Astrocyte of the cerebellum (primary cell): Measurements from ENCODE around the gene PSAPL1.

Source experiments
- DNase-seq: peaks from one replicate; pipeline ENCODE4 v3.0.0-alpha.2; 2011; ENCODE audit warnings: low read depth
- H3K4me3 ChIP-seq: 2 replicates; pipeline ENCODE4 v1.5.1; 2011; ENCODE audit warnings: mild to moderate bottlenecking, low read depth, low read length, moderate library complexity
- CTCF ChIP-seq: IDR thresholded peaks from 2 replicates; pipeline ENCODE4 v1.5.1; 2012; ENCODE audit warnings: low read length, low read depth, moderate library complexity, mild to moderate bottlenecking; ENCODE audit errors: missing control alignments
- in situ Hi-C: cut with HindIII; loops from 2 replicates; pipeline ENCODE4 v1.10.0; 2017; ENCODE audit warnings: low sequenced_read_pairs

PSAPL1 gene

DNA sequence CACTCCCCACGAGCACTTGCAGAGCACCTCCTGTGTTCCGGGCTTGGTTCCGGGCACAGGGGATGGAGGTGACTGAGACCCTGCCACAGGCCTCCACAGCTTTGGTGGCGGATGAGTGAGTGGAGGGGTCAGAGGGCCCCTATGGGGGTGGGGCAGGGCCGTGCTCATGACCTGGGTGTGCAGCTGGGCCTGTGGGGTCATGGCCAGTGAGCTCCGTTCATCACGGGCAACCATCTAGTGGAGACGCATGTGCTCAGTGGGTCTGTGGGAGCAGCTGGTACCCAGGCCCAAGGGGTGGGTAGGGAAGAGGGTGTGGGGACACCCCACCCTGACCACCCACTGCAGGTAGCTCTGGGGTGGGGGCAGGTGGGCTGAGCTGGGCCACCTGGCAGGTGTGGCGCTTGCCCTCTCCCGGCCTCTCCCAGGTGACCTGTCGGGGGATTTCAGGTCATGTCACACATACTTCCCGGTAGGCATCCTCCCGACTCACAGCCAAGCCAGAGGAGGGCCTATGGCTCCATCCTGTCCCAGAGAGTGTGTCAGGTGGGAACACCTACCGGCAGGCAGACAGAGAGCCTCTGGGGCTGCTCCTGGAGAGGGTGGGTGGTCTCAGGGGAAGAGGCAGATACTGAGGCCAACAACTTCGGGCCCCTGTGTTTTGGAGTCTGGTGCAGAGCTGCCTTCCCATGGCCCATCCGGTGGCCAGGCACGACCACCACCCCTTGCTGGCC is 3.6 kb downstream of the PSAPL1 start:
- no peak for DNase-seq
- no peak for TF ChIP-seq CTCF
- no peak overlapping the region for H3K4me3 ChIP-seq
- in situ Hi-C loops: no loop called here

DNA sequence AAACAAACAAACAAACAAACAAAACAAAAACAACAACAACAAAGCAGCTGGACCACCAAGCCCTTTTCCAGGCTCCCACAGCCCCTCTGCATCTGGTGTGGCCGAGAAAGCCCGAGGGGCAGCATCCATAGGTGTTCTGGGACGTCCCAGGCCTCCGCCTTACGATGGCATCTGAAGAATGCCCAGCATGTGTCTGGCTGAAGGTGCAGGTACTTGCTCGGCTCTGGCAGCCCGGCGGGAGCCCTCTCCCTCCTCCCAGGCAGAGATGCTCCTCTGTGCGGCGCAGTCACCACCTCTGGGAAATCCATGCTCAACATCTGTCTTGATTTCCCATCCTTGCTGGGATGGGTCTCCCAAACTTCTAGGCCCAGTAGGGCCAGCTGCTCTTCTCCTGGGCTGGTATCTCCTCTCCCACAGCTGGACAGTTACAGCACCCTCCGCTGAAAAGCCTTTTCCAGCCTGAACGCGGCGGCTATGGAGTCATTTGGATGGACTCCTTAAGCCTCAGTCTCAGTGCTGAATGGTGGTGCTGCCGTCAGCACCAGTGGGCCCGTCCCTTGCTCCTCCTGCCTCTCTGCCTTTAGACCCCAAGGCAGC is 4.3 kb downstream of the PSAPL1 start:
- no peak for TF ChIP-seq CTCF
- in situ Hi-C loops: no loop called here
- no peak overlapping the region for H3K4me3 ChIP-seq
- no peak for DNase-seq

- H3K4me3 ChIP-seq: no peak overlapping the region
- in situ Hi-C loops: no loop called here
- no peak for TF ChIP-seq CTCF
- DNase-seq: no peak
Measured at GRCh38 chr4:7429601-7430078, 5.1 kb downstream of the PSAPL1 start.

DNA sequence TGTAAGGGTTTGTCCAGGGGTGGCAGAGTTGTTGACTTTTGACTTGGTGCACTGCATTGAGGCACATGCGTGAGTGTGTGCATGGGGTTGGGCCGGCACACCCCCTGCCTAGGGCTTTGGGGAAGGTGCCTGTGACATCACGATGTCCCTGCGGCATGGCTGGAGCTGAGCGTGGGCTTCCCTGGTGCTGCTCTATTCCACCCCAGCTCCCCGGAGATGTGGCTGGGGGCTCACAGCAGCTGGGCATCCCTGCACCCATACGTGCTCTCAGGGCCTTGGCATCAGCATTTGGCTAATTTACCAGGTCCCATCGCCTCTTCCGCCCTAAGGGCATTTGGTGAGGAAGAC is 5.7 kb downstream of the PSAPL1 start:
- in situ Hi-C loops: no loop called here
- H3K4me3 ChIP-seq: no peak overlapping the region
- no peak for TF ChIP-seq CTCF
- no peak for DNase-seq

DNA sequence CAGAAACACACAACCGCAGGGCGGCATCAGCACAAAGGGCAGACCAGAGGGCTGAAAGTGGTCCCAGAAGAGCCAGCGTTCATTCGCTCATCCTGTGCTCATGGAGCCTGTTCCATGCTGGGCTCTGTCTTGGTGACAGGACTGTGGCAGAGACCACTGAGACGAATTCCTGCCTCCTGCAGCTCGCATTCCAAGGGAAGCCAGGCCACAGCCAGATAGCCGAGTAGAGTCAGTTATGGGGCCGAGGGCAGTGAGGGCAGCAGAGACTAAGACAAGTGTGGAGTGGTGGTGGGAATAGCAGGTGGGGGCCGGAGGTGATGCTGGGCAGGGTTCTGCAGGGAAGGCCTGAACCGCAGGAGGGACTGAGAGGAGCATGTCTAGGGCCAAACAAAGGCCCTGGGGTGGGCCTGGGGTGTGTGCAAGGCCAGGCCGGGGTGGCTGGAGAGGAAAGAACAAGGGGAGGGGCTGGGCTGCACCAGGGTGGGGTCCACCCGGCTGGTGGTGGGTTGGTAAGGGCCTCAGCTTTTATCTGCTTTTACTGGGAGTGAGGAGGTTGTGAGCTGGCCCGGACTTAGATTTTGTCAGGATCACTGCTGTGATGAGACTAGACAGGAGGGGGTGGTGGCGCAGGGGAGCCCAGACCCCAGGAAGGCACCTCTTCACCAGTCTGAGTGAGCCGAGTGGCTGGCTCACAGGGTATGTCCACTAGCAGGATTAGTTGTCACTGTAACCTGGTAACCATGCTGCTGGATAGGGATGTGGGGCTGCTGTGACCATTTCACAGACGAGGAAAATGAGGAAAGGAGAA is 6.3 kb downstream of the PSAPL1 start:
- no peak overlapping the region for H3K4me3 ChIP-seq
- DNase-seq: no peak
- no peak for TF ChIP-seq CTCF
- in situ Hi-C loops: no loop called here

DNA sequence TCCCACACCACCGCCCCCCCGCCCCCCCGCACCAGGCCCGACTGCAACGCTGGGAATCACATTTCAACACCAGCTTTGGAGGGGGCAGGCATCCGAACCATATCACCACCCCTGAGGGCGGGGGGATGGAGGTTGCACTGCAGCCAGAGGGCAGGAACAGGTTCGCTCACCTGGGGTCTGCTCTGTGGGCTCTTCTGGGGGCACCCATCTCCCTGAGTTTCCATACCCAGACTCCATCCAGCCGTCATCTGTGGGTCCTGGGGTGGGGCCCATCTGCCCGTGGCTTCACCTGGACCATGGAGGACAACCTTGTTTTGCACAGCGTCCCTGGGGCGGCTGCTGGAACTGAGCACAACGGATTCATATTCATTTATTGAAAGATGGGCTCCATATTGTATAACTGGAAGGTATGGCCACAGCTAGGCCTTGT is 6.9 kb downstream of the PSAPL1 start:
- no peak for TF ChIP-seq CTCF
- H3K4me3 ChIP-seq: no peak overlapping the region
- in situ Hi-C loops: no loop called here
- DNase-seq: no peak
